ENCODE data around the gene MAST4.

- TF ChIP-seq CTCF (IDR thresholded peaks at IDR 0.05; ENCODE audit: low read depth, low read length, poor library complexity, severe bottlenecking) = no peak
- TF ChIP-seq EZH2phosphoT487 (IDR thresholded peaks at IDR 0.05; ENCODE audit: borderline replicate concordance, low read length) = no peak
These were observed 485.1 kb downstream of the MAST4 start for GRCh38 chr5:67081261-67081660.

All from DOHH2 (cell line).